Retinal pigment epithelial cell (primary cell): ENCODE measurements around the gene PRDM16.

Source experiments
- DNase-seq: peaks from one replicate; pipeline ENCODE4 v3.0.0-alpha.2; 2010; ENCODE audit warnings: low read depth
- H3K4me3 ChIP-seq: 2 replicates; pipeline ENCODE4 v1.5.1; 2011; ENCODE audit warnings: mild to moderate bottlenecking, low read length, control low read depth, moderate library complexity
- TF ChIP-seq, protein P1 (sequence below): conservative IDR thresholded peaks from 2 replicates; pipeline ENCODE4 v1.5.1; 2011; ENCODE audit warnings: low read depth, low read length, control low read depth, inconsistent platforms

PRDM16 gene

DNA sequence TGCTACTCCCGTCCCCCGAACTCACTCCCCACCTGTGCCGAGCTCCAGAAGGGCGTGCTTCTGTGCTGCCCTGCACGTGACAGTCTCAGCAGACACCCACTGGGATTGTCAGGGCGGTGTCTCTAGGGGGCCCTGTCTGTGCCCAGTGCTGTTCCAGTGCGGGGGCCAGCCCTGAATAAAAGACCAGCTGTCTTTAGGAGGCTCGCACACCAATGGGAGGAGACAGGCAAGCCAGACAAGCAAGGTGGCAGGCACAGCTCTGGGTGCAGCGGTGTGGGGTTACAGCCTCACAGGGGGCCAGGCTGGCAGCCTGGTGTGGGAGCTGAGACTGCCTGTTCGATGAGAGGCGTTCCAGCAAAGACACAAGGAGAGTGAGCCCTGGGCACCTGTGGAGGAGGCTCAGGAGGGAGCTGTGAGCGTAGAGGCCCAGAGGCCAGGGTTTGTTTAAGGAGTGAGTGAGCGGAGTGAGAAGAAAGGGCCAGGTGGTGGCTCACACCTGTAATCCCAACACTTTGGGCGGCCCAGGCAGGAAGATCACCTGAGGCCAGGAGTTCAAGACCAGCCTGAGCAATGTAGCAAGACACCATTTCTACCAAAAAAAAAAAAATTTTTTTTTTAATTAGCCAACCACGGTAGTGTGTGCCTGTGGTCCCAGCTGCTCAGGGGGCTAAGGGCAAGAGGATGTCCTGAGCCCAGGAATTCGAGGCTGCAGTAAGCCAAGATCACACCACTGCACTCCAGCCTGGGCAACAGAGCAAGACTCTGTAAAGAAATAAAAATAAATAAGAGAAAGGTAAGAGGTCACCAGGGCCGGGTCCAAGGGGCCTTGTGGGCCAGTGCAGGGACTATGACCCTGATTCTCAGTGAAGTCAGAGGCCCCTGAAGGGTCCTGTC lies 337.2 kb downstream of the PRDM16 start:
- TF ChIP-seq, protein P1, sequence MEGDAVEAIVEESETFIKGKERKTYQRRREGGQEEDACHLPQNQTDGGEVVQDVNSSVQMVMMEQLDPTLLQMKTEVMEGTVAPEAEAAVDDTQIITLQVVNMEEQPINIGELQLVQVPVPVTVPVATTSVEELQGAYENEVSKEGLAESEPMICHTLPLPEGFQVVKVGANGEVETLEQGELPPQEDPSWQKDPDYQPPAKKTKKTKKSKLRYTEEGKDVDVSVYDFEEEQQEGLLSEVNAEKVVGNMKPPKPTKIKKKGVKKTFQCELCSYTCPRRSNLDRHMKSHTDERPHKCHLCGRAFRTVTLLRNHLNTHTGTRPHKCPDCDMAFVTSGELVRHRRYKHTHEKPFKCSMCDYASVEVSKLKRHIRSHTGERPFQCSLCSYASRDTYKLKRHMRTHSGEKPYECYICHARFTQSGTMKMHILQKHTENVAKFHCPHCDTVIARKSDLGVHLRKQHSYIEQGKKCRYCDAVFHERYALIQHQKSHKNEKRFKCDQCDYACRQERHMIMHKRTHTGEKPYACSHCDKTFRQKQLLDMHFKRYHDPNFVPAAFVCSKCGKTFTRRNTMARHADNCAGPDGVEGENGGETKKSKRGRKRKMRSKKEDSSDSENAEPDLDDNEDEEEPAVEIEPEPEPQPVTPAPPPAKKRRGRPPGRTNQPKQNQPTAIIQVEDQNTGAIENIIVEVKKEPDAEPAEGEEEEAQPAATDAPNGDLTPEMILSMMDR: no peak
- no peak overlapping the region for H3K4me3 ChIP-seq
- no peak for DNase-seq

DNA sequence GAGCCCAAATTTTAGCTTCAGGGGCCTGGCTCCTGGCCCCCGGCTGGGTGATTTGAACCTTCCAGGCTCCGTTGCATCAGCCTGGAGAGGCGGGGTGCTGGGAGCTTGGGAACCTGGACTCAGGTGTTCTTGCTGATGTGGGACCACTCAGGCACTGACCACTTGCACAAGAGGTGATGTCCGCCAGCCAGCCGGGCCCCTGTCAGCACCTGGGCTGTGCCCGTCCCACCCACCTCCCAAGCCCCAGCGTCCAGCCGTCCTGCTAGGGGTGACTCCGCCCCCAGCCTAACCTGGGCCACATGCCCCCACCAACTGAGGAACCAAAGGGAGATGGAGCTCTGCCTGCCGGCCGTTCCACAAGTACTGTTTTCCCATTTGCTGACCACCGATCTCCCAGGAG lies 338.0 kb downstream of the PRDM16 start:
- TF ChIP-seq, protein P1: no peak
- no peak for DNase-seq
- no peak overlapping the region for H3K4me3 ChIP-seq

DNA sequence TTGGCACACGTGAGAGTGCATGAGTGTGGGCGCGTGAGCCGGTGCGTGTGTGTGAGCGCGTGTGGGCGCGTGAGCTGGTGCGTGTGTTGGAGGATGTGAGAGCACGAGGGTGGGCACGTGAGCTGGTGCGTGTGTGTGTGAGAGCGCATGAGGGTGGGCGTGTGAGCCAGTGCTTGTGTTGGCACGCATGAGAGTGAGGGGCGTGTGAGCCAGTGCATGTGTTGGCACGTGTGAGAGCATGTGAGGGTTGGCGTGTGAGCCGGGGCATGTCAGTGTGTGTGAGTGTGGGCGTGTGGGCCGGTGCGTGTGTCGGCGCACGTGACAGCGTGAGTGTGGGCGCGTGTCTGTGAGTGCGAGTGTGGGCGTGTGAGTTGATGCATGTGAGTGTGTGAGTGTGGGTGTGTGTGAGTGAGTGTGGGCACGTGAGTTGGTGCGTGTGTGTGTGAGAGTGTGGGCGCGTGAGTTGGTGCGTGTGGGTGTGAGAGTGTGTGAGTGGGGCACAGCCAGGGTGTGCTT lies 339.8 kb downstream of the PRDM16 start:
- no peak for DNase-seq
- H3K4me3 ChIP-seq: no peak overlapping the region
- TF ChIP-seq, protein P1: no peak

DNA sequence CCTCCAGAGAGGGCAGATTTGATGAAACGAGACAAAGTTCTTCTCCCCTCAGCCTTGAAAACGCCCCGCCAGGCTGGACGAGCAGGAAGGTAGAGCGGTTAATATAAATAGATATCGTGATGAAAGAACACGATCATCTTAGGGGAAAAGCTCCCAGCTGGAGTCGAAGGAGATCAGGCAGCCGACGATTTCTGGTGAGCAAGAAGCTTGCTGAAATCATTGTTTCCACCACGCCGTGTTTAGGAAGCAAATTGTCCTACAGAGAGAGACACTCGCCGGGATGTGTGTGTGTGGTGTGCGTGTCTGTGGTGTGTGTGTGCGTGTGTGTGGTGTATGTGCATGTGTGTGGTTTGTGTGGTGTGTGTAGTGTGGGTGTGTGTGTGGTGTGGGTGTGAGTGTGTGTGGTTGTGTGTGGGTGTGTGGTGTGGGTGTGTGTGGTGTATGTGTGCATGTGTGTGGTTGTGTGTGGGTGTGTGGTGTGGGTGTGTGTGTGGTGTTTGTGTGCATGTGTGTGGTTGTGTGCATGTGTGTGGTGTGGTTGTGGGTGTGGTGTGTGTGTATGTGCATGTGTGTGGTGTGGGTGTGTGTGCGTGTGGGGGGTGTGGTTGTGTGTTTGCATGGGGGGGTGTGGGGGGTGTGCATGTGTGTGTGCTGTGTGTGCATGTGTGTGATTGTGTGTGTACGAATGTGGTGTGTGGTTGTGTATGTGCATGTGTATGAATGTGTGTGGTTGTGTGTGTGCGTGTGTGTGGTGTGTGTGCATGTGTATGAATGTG lies 340.6 kb downstream of the PRDM16 start:
- DNase-seq: no peak
- TF ChIP-seq, protein P1: no peak
- no peak overlapping the region for H3K4me3 ChIP-seq

DNA sequence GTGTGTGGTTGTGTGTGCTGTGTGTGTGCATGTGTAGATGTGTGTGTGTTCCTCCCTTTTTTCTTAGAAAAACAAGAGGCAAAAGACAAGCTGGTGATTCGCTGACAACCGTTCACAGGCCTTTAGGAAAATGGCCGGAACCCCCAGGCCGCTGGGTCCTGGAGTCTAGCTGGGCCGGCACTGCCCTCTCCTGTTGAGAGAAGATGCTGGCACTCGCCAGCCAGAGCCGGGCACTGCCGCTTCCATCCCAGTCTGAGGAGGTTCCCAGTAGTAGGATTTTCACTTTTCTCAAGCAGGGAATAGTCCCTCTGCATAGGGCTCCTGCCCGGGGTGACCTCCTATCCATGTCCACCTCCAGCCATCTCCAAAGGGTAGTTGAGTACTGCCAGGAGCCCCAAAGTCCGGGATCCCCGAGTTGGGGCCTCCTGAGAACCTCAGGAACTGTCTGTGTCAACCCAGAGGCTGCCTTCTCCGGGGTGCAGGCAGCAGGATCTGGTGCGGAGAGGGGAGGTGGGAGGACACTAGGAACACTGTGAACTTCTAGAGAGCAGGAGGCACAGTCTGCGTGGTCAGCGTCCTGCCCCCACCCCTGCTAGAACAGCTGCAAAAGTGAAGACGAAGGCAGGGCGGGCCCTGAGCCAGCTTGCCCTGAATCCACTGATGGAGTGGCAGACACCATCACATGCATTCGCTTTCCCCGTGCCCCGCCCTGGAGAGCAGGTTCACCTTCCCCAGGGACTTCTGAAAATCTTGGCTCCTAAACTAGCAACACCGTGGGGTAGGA lies 341.3 kb downstream of the PRDM16 start:
- DNase-seq: no peak
- no peak overlapping the region for H3K4me3 ChIP-seq
- TF ChIP-seq, protein P1: peak; percentile 70

DNA sequence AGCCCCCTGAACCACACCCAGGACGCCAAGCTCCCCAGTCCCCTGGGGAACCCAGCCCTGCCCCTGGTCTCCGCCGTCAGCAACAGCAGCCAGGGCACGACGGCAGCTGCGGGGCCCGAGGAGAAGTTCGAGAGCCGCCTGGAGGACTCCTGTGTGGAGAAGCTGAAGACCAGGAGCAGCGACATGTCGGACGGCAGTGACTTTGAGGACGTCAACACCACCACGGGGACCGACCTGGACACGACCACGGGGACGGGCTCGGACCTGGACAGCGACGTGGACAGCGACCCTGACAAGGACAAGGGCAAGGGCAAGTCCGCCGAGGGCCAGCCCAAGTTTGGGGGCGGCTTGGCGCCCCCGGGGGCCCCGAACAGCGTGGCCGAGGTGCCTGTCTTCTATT lies 342.8 kb downstream of the PRDM16 start:
- DNase-seq: no peak
- TF ChIP-seq, protein P1: no peak
- no peak overlapping the region for H3K4me3 ChIP-seq
